A549 treated with DMSO at 1 μM for 4 hours (cell line): ENCODE results near the gene PAGE3. TPM values are rescaled to one million over a fixed set of nuclear protein-coding genes. Genes with fewer than 3 reads are reported as not detected.

ENCODE experiments used
- total RNA-seq: library from RNA; stranded (reverse); fragments of 200-300 nt; extraction: Qiagen RNA extraction; gene quantifications from 5 replicates; pipeline ENCODE4 v1.2.3, GENCODE V29; 2022; ENCODE audit warnings: low read depth

The PAGE3 gene
- total RNA-seq: not detected in 5 replicates

GRCh38 chrX:55264816-55265215, at the start of gene PAGE3:
PAGE3 (minus strand) TSS chrX:55264916; CDS start chrX:55263903, 1,013 bp downstream.

GRCh38 chrX:55220119-55220794, 44.5 kb downstream of the PAGE3 start, which contains the start of gene PAGE5:
PAGE5 (plus strand) TSS chrX:55220346; CDS start chrX:55221383, 1,037 bp downstream.

Other genes with a start within 250 kb of the PAGE3 start
- gene ALAS2, start 233.9 kb downstream of the PAGE3 start, total RNA-seq: not detected in 5 replicates
- gene PAGE2B, start 189.9 kb downstream of the PAGE3 start, total RNA-seq: not detected in 5 replicates
- gene PAGE2, start 175.9 kb downstream of the PAGE3 start, total RNA-seq: not detected in 5 replicates
- gene PAGE5, start 44.6 kb downstream of the PAGE3 start, total RNA-seq: not detected in 5 replicates
- gene MAGEH1, start 187.2 kb upstream of the PAGE3 start, total RNA-seq: 6.8 to 8.2 TPM (median 7.2 TPM) in 5 replicates
- gene USP51, start 224.9 kb upstream of the PAGE3 start, total RNA-seq: 0.36 to 0.81 TPM (median 0.69 TPM) in 5 replicates